DOHH2 (cell line): ENCODE data around the gene LSM3.
A peak's percentile ranks its signal among the peaks of the same experiment; 100 is the strongest.

Experiments used
- H3F3A ChIP-seq: fragments of 200-600 bp; sonication (generic), shearing (Covaris generic); 2 replicates; pipeline ENCODE4 v1.6.0; 2016; ENCODE audit warnings: antibody characterized with exemption, mild to moderate bottlenecking; ENCODE audit not compliant: control insufficient read depth, insufficient read depth
- H3K27ac ChIP-seq: fragments of 200-600 bp; sonication (generic); 2 replicates; pipeline ENCODE4 v1.5.1; 2014; ENCODE audit warnings: low read depth, mild to moderate bottlenecking, low read length, moderate library complexity
- H3K27me3 ChIP-seq: fragments of 200-600 bp; sonication (generic); 2 replicates; pipeline ENCODE4 v1.6.1; 2014; ENCODE audit warnings: mild to moderate bottlenecking, low read length, mixed read lengths; ENCODE audit not compliant: control insufficient read depth
- H3K36me3 ChIP-seq: fragments of 200-600 bp; sonication (generic); 2 replicates; pipeline ENCODE4 v1.6.1; 2014; ENCODE audit warnings: mild to moderate bottlenecking, low read length, moderate library complexity, mixed read lengths; ENCODE audit not compliant: control insufficient read depth
- H3K4me1 ChIP-seq: fragments of 200-600 bp; sonication (generic); 2 replicates; pipeline ENCODE4 v1.6.1; 2014; ENCODE audit warnings: mild to moderate bottlenecking, low read length, mixed read lengths; ENCODE audit not compliant: control insufficient read depth
- H3K4me2 ChIP-seq: fragments of 200-600 bp; sonication (generic); 2 replicates; pipeline ENCODE4 v1.6.0; 2014; ENCODE audit warnings: mild to moderate bottlenecking, low read length, moderate library complexity
- H3K4me3 ChIP-seq: fragments of 200-600 bp; sonication (generic); 2 replicates; pipeline ENCODE4 v1.5.1; 2014; ENCODE audit warnings: mild to moderate bottlenecking, low read length, mixed read lengths
- H3K79me2 ChIP-seq: fragments of 200-600 bp; sonication (generic); 2 replicates; pipeline ENCODE4 v1.6.1; 2014; ENCODE audit warnings: mild to moderate bottlenecking, low read length, mixed read lengths; ENCODE audit not compliant: control insufficient read depth
- H3K9me2 ChIP-seq: fragments of 200-600 bp; sonication (generic); replicated peaks from 2 replicates; pipeline ENCODE4 v1.6.1; 2014; ENCODE audit warnings: mild to moderate bottlenecking, low read length, mixed read lengths; ENCODE audit not compliant: control insufficient read depth
- H3K9me3 ChIP-seq: fragments of 200-600 bp; sonication (generic); 2 replicates; pipeline ENCODE4 v1.6.1; 2014; ENCODE audit warnings: antibody characterized with exemption, low read length, mixed read lengths; ENCODE audit not compliant: control insufficient read depth, insufficient read depth
- H4K20me1 ChIP-seq: fragments of 200-600 bp; sonication (generic); 2 replicates; pipeline ENCODE4 v1.6.0; 2014; ENCODE audit warnings: low read depth, mild to moderate bottlenecking, antibody characterized with exemption, low read length, moderate library complexity; ENCODE audit not compliant: control insufficient read depth, insufficient read depth
- CTCF ChIP-seq: fragments of 200-600 bp; sonication (generic); IDR thresholded peaks from one replicate; pipeline ENCODE4 v1.5.1; 2014; ENCODE audit warnings: antibody characterized with exemption, mild to moderate bottlenecking, low read depth, low read length; ENCODE audit not compliant: poor library complexity, severe bottlenecking
- EZH2phosphoT487 ChIP-seq: fragments of 200-600 bp; sonication (generic); IDR thresholded peaks from 2 replicates; pipeline ENCODE4 v1.6.1; 2017; ENCODE audit warnings: borderline replicate concordance, mild to moderate bottlenecking, antibody characterized with exemption, low read length, moderate library complexity, mixed read lengths

LSM3 gene

GRCh38 chr3:14177580-14178246 is 904 bp upstream of the LSM3 start:
- H3K4me2 ChIP-seq: peak overlapping the region; percentile 79
- H4K20me1 ChIP-seq: peaks cover 10% of the 10 kb centered on the region; the same call in 1 of the 2 replicates
- no peaks in the 10 kb centered on the region for H3K9me2 ChIP-seq
- peaks cover 55% of the 10 kb centered on the region for H3K4me1 ChIP-seq
- H3K9me3 ChIP-seq: no peaks in the 10 kb centered on the region
- TF ChIP-seq CTCF (no peak), EZH2phosphoT487 (no peak)
- peak overlapping the region; percentile 34 for H3K27ac ChIP-seq
- H3K27me3 ChIP-seq: no peaks in the 10 kb centered on the region
- peaks cover 28% of the 10 kb centered on the region for H3K36me3 ChIP-seq
- peaks cover 94% of the 10 kb centered on the region for H3K79me2 ChIP-seq
- peak overlapping the region; percentile 98 for H3K4me3 ChIP-seq
- H3F3A ChIP-seq: peaks cover 13% of the 10 kb centered on the region

- H3K4me1 ChIP-seq: peaks cover 59% of the 10 kb centered on the region
- H4K20me1 ChIP-seq: peaks cover 14% of the 10 kb centered on the region; the same call in 1 of the 2 replicates
- peaks cover 97% of the 10 kb centered on the region for H3K79me2 ChIP-seq
Measured at GRCh38 chr3:14179114-14179465, 473 bp downstream of the LSM3 start.

GRCh38 chr3:14179795-14180194 is 1.2 kb downstream of the LSM3 start:
- TF ChIP-seq CTCF: no peak
- Histone ChIP-seq H3K79me2 (peaks cover 91% of the 10 kb centered on the region), H3K4me3 (peak overlapping the region; percentile 98), H3K36me3 (peaks cover 34% of the 10 kb centered on the region), H3K9me2 (no peaks in the 10 kb centered on the region), H3K9me3 (no peaks in the 10 kb centered on the region), H3K4me2 (peak overlapping the region; percentile 73), H3K27me3 (no peaks in the 10 kb centered on the region), H3K27ac (no peak overlapping the region), H3F3A (peaks cover 13% of the 10 kb centered on the region), H3K4me1 (peaks cover 52% of the 10 kb centered on the region), H4K20me1 (peaks cover 14% of the 10 kb centered on the region; the same call in 1 of the 2 replicates)

More at GRCh38 chr3:14179114-14179465, 473 bp downstream of the LSM3 start:
- Histone ChIP-seq H3K9me3 (no peaks in the 10 kb centered on the region), H3K36me3 (peaks cover 37% of the 10 kb centered on the region), H3K9me2 (no peaks in the 10 kb centered on the region), H3K27me3 (no peaks in the 10 kb centered on the region), H3K4me3 (peak overlapping the region; percentile 98), H3K27ac (peak overlapping the region; percentile 48), H3F3A (peaks cover 13% of the 10 kb centered on the region), H3K4me2 (peak overlapping the region; percentile 73)
- TF ChIP-seq EZH2phosphoT487 (no peak), CTCF (no peak)
